ENCODE data around the gene SLC25A44.

Gene SLC25A44

DNA sequence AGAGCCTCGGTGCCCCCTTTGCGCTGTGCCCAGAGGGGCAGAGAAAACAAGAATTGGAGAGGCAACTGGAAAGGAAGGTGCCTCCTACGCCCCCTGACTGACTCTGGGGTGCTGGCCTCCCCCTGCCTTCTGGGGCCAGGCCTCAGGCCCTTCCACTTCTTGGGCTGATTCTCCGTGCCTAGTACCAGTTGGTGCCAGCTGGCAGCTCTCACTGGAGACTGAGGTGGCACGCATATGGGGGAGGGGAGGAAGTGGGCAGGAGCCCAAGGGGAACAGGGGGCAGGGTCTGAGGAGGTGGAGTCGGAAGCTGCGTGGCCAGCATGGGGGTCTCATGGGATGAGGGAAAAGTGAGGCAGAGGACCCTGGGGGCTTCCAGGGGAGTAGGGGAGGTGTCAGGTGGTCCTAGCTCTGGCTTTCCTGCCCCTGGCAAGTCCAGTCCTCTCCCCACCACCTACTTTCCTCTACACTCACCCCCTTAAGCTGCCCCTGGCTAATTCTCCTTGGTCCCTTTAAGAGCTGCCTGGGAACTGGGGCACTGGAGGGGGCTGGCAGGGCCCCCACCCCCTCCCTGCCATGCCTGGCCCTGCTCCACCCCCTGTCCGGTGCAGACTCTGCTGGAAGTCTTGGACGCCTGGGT is 47.0 kb upstream of the SLC25A44 start:
- Histone ChIP-seq H3K4me2 (peak overlapping the region; percentile 48), H3K4me1 (ENCODE audit: low read depth, poor library complexity, severe bottlenecking) (peaks cover 43% of the 10 kb centered on the region), H3K27ac (no peak overlapping the region), H4K20me1 (ENCODE audit: insufficient read depth) (no peaks in the 10 kb centered on the region), H3K9ac (no peak overlapping the region; the same call in 1 of the 2 replicates), H3K36me3 (ENCODE audit: insufficient read depth) (no peaks in the 10 kb centered on the region), H2AFZ (ENCODE audit: low read depth) (peak overlapping the region; percentile 63), H3K79me2 (ENCODE audit: insufficient read depth, low read depth) (no peaks in the 10 kb centered on the region), H3K4me3 (IDR thresholded peaks at IDR 0.05; ENCODE audit: insufficient read depth, low read depth, low read length) (peak overlapping the region; percentile 86), H3K27me3 (ENCODE audit: insufficient read depth, low read depth) (peaks cover 10% of the 10 kb centered on the region; the same call in 1 of the 2 replicates)
- no peak for TF ChIP-seq CTCF (conservative IDR thresholded peaks at IDR 0.05; ENCODE audit: low read depth, low read length)

GRCh38 chr1:156148216-156148615 is 45.7 kb upstream of the SLC25A44 start:
- no peaks in the 10 kb centered on the region for H3K79me2 ChIP-seq (ENCODE audit: insufficient read depth, low read depth)
- no peak overlapping the region for H2AFZ ChIP-seq (ENCODE audit: low read depth)
- no peak overlapping the region for H3K9ac ChIP-seq
- no peak; the same call in 1 of the 2 replicates for TF ChIP-seq CTCF (conservative IDR thresholded peaks at IDR 0.05; ENCODE audit: low read depth, low read length)
- no peaks in the 10 kb centered on the region for H4K20me1 ChIP-seq (ENCODE audit: insufficient read depth)
- peaks cover 36% of the 10 kb centered on the region for H3K4me1 ChIP-seq (ENCODE audit: low read depth, poor library complexity, severe bottlenecking)
- peaks cover 10% of the 10 kb centered on the region; the same call in 1 of the 2 replicates for H3K27me3 ChIP-seq (ENCODE audit: insufficient read depth, low read depth)
- H3K27ac ChIP-seq, result no peak overlapping the region
- no peak overlapping the region for H3K4me3 ChIP-seq (IDR thresholded peaks at IDR 0.05; ENCODE audit: insufficient read depth, low read depth, low read length)
- no peaks in the 10 kb centered on the region for H3K36me3 ChIP-seq (ENCODE audit: insufficient read depth)
- no peak overlapping the region for H3K4me2 ChIP-seq

DNA sequence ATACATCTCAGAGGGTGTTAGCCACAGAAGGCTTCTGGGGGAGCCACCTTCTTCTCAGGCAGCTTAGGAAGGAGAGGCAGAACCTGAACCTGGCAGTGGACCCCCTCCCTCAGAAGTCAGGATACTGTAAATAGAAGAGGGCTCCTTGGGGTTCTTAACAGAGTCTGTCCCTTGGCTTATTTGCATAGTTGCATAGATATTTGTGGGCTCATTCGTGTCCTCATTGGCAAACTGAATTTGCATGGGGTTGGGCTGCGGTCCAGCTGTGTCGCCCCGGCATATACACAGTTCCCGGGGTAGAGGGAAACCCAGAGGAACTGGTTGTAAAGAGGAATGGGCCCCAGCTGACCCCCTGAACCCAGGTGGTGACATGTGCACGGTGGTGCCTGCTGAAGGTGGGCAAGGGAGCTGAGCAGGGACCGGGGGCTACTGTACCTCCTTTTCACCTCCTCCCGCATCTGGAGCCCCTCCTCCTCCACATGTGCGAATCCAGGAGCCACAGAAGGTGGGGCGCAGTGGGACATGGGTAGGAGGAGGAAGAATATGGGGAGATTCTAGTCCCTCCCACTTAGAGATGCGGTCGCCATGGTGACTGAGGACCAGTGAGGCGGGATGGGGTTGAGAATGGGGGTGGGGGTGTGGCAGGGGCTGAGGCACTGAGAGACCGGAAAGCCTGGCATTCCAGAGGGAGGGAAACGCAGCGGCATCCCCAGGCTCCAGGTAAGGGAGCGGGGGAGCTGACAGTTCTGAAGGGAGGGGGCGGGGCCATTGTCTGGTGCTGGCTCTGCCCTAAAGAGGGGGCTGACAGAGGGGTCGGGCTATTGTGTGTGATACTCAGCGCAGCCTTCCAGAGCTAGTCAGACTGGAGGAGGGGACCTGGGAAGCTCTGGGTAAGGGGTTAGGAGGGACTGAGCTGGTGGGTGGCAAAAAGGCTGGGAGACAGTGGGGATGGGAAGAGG is 44.3 kb upstream of the SLC25A44 start:
- Histone ChIP-seq H3K36me3 (ENCODE audit: insufficient read depth) (no peaks in the 10 kb centered on the region), H3K4me3 (IDR thresholded peaks at IDR 0.05; ENCODE audit: insufficient read depth, low read depth, low read length) (no peak overlapping the region), H3K79me2 (ENCODE audit: insufficient read depth, low read depth) (no peaks in the 10 kb centered on the region), H4K20me1 (ENCODE audit: insufficient read depth) (no peaks in the 10 kb centered on the region), H3K27ac (no peak overlapping the region), H3K27me3 (ENCODE audit: insufficient read depth, low read depth) (peaks cover 10% of the 10 kb centered on the region; the same call in 1 of the 2 replicates), H2AFZ (ENCODE audit: low read depth) (no peak overlapping the region), H3K9ac (no peak overlapping the region), H3K4me1 (ENCODE audit: low read depth, poor library complexity, severe bottlenecking) (peaks cover 32% of the 10 kb centered on the region), H3K4me2 (no peak overlapping the region)
- no peak for TF ChIP-seq CTCF (conservative IDR thresholded peaks at IDR 0.05; ENCODE audit: low read depth, low read length)

DNA sequence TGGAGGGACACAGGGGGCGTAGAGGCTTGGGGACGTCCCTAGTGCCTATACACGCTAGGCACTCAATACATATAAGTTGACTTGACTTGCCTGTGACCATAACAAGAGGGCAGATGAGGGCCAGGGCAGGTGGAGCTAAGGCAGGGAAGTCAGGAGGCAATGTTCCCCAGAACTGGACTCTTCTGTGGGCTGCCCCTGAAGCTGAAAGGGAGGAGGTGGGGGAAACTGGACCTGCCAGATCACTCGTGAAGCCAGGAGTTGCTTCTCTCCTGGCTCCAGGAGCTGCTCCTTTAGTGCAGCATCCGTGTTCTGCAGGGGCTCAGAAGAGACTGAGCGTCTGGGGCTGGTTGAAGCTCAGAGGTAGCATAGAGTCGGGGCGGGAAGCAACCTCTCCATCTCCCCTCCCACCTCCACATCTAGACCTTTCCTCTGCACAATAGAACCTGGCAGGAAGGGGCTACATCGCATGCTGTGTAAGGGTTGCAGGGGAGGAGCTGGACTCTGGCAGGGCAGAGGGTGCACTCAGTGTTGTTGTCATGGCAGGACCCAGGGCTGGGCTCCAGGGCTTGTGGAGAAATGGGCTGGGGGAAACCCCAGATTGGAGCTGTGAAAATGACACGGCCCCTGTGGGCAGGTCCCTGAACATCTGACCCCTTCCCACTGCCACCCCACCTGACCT is 43.4 kb upstream of the SLC25A44 start:
- Histone ChIP-seq H3K27me3 (ENCODE audit: insufficient read depth, low read depth) (peaks cover 10% of the 10 kb centered on the region; the same call in 1 of the 2 replicates), H3K4me2 (no peak overlapping the region), H3K4me3 (IDR thresholded peaks at IDR 0.05; ENCODE audit: insufficient read depth, low read depth, low read length) (no peak overlapping the region), H4K20me1 (ENCODE audit: insufficient read depth) (no peaks in the 10 kb centered on the region), H3K36me3 (ENCODE audit: insufficient read depth) (no peaks in the 10 kb centered on the region), H3K9ac (no peak overlapping the region), H3K27ac (no peak overlapping the region), H2AFZ (ENCODE audit: low read depth) (no peak overlapping the region), H3K4me1 (ENCODE audit: low read depth, poor library complexity, severe bottlenecking) (peaks cover 23% of the 10 kb centered on the region), H3K79me2 (ENCODE audit: insufficient read depth, low read depth) (no peaks in the 10 kb centered on the region)
- TF ChIP-seq CTCF (conservative IDR thresholded peaks at IDR 0.05; ENCODE audit: low read depth, low read length), result no peak

All from KMS-11 (cell line).